ENCODE data around the gene PYGO2. TPM values are rescaled to one million over a fixed set of nuclear protein-coding genes. Genes with fewer than 3 reads are reported as not detected.

Gene PYGO2
- total RNA-seq, 4 donors from 2014 or later, result 28.6 to 48.3 (median 42.9) TPM

DNA sequence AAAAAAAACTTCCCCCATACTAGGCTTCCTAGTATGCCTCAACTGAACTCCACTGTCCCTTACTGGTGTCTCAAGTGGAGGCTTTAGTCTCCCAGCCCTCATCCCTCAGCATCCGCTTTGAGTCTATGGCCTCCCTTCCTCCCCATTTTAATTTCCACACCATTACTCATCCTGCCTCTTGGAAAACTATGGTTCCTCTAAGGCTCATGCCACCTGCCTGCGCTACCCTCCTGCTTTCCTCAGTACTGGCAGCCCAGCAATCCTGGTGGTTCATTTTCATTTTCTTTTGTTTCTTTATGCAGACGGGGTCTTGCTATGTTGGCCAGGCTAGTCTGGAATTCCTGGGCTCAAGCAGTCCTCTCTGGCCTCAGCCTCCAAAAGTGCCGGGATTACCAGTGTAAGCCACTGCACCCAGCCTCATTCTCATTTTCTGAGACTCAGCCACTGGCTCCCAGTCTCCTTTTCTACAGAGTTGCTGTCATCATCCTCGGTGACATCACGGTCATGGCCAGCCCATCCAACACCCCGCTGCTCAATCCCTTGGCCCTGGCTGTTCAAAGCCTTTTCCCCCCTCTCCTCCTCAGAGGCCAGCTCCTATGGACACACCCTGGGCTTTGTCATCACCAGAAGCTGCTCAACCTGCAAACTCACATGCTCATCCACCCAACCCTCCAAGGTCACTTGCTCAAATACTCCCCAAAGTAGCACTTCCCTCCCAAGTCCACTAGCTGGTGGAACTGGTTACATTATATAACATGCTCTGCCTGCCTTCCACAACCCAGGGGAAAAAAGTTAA, 22.8 kb downstream of the PYGO2 start:
- Histone ChIP-seq H3K27me3 (no peaks in the 10 kb centered on the region), H3K36me3 (no peaks in the 10 kb centered on the region), H3K9me3 (no peaks in the 10 kb centered on the region), H3K4me3 (replicated peaks in 1 of 3) (no peak overlapping the region), H3K27ac (peak overlapping the region; percentile 98 to 99 (median 99)), H3K4me1 (peaks cover 29 to 57% of the 10 kb centered on the region in 2 donors)
- no peak for TF ChIP-seq POLR2A (IDR thresholded peaks at IDR 0.05)
- TF ChIP-seq, protein P1, sequence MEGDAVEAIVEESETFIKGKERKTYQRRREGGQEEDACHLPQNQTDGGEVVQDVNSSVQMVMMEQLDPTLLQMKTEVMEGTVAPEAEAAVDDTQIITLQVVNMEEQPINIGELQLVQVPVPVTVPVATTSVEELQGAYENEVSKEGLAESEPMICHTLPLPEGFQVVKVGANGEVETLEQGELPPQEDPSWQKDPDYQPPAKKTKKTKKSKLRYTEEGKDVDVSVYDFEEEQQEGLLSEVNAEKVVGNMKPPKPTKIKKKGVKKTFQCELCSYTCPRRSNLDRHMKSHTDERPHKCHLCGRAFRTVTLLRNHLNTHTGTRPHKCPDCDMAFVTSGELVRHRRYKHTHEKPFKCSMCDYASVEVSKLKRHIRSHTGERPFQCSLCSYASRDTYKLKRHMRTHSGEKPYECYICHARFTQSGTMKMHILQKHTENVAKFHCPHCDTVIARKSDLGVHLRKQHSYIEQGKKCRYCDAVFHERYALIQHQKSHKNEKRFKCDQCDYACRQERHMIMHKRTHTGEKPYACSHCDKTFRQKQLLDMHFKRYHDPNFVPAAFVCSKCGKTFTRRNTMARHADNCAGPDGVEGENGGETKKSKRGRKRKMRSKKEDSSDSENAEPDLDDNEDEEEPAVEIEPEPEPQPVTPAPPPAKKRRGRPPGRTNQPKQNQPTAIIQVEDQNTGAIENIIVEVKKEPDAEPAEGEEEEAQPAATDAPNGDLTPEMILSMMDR (IDR thresholded peaks at IDR 0.05), result no peak
- intact Hi-C loops (cut with DNase I), result no loop called here
- 93% methylated on average over 7 of the region's 7 CpGs for WGBS, 2 donors
- DNase-seq, result no peak

DNA sequence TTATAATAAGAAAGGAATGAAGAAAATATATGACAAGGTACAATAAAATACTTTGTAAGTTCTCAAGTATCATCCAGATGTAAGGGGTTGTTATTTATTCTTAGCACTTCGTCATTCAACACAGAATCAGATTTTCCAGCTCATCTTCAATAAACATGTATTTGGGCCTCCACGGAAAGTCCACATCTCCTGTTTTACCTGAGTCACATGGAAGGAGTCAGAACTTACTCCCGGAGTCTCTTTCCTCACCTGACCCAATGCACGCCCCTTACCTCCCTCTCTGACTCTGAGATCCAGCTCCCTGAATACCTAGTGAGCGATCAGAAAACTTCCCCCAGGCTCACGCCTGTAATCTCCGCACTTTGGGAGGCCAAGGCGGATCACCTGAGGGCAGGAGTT, 23.6 kb downstream of the PYGO2 start:
- H3K4me3 ChIP-seq (replicated peaks in 1 of 3), result no peak overlapping the region
- H3K9me3 ChIP-seq, result no peaks in the 10 kb centered on the region
- H3K27me3 ChIP-seq, result no peaks in the 10 kb centered on the region
- intact Hi-C loops (cut with DNase I), result no loop called here
- DNase-seq, result no peak
- H3K36me3 ChIP-seq, result no peaks in the 10 kb centered on the region
- H3K4me1 ChIP-seq, result peaks cover 29 to 50% of the 10 kb centered on the region in 2 donors
- peak overlapping the region; percentile 98 to 99 (median 99) for H3K27ac ChIP-seq
- TF ChIP-seq, protein P1 (IDR thresholded peaks at IDR 0.05), result no peak
- no peak for TF ChIP-seq POLR2A (IDR thresholded peaks at IDR 0.05)
- WGBS, 2 donors, result 87 to 89% methylated on average over 8 of the region's 8 CpGs

DNA sequence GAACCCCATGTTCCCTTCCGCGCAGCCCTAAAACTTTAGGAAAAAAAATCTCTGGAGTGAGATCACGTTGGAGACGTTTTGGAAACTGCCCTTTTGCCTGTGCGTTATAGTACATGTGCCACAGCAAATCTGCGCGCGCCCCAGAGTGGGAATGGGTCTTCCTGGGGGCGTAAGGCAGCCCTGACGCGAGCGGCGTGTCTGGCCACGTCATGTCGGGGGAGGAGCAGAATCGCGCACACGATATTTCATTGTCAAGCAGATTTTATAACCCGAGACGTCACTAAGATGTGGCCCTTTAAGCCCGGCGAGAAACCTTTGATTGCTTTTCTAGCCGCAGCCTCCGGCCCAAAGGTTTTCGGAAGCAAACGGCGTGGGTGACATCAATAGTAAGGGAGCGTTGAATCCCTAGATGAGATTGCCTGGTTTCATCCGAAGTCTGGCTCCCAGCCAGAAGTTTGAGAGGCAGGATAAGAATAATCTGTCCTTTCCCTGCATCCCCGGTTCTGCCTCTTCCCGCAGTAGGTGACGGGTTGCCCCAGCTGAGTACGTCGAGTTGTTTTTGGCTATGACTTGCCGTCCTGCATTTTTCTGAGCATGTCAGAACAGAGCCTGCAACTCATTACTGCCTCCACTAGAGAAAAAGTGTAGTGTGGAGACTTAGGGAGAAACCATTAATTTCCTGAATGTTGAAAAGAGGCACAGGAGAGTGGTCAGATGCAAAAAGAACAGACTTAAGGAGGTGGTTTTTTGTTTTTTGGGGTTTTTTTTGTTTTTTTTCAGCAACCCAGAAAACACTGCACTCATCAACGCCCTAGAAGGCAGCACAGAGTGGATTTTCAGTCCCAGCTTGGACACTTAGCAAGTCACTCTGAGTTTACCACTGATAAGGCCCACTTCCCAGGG, 24.2 kb downstream of the PYGO2 start:
- TF ChIP-seq, protein P1 (IDR thresholded peaks at IDR 0.05), result peak in 3 of 6 experiments; percentile 27 to 49 (median 28)
- TF ChIP-seq POLR2A (IDR thresholded peaks at IDR 0.05), result peak in 1 of 2 donors; percentile 63
- WGBS, 2 donors, result 0 to 2% methylated on average over 24 to 35 of the region's 36 CpGs
- intact Hi-C loops (cut with DNase I), result no loop called here
- peak; percentile 91 to 93 for DNase-seq
- peaks cover 23 to 44% of the 10 kb centered on the region in 2 donors for H3K4me1 ChIP-seq
- H3K27me3 ChIP-seq, result no peaks in the 10 kb centered on the region
- no peaks in the 10 kb centered on the region for H3K9me3 ChIP-seq
- peak overlapping the region; percentile 98 to 99 (median 99) for H3K27ac ChIP-seq
- no peaks in the 10 kb centered on the region for H3K36me3 ChIP-seq
- H3K4me3 ChIP-seq (replicated peaks in 1 of 3), result peak overlapping the region in 2 of 3 donors; percentile 7 to 50

- Histone ChIP-seq H3K9me3 (no peaks in the 10 kb centered on the region), H3K4me3 (replicated peaks in 1 of 3) (peak within 1 kb of the TSS in 2 of 3 donors; percentile 33 to 50), H3K27me3 (no peaks in the 10 kb centered on the region), H3K27ac (peak within 1 kb of the TSS; percentile 98 to 99 (median 99)), H3K36me3 (no peaks in the 10 kb centered on the region), H3K4me1 (peaks cover 16 to 37% of the 10 kb centered on the region in 2 donors)
- intact Hi-C loops (cut with DNase I), result no loop called here
- DNase-seq, result peak; percentile 98
- TF ChIP-seq, protein P1 (IDR thresholded peaks at IDR 0.05), result peak in 4 of 6 experiments; percentile 25 to 42 (median 31)
- peak in 1 of 2 donors; percentile 75 for TF ChIP-seq POLR2A (IDR thresholded peaks at IDR 0.05)
- WGBS, 2 donors, result 0 to 1% methylated on average over 20 to 41 of the region's 45 CpGs
Measured at GRCh38 chr1:154936555-154937084, 25.0 kb downstream of the PYGO2 start, which contains the start of gene PMVK. TSS of gene PMVK (minus strand) at chr1:154936719. CDS start at chr1:154936685, 34 bp downstream.

Measured in thyroid gland (tissue), 4 donors.